ENCODE measurements around the gene OTOF.
"Not testable (repeated sequence)": the region's sequence is repeated elsewhere in the genome, so short reads cannot be mapped to it uniquely, and the experiment has no call there.

OTOF gene

DNA sequence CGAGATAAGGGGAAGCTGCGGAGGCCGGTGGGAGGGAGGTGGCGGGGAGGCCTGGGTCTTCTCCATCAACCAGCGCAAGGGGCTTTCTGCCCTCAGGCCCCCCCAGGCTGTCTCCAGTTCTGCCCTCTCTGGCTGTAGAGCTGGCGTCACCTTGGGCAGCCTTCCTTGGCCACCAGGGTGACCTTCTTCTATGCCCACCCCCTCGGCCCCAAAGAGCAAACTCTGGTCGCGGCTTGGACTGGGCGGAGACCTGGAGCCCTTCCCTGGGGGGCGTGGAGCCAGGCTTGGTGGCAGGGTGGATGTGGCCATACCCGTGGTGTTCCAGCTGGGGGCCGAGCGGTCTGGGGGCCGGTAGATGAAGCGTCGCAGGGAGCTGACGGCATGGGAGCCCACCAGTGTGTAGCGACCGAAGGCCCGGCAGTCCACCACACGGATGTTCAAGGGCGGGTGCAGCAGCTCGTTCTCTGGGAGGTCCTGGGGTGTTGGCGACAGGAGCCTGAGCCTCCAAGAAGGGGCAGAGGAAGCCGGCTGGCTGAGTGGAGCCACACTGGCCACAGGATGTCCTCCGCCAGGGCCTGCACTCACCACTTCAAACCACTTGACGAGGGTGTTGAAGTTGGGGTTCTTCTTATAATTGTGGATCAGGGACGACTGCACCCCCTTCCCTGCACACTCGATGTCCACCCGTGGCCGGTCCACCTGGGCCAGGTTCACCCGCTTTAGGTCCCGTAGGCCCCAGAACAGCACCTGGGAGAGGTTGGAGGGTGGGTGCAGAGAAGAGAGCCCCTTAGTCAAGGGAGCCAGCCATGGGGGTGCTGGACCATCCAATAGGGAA lies 4.9 kb downstream of the OTOF start:
- TF ChIP-seq Cebpa-rat (IDR thresholded peaks at IDR 0.05) = no peak
- Histone ChIP-seq H4K20me1 (no peaks in the 10 kb centered on the region; a peak in 1 of 22 replicates), H3K27me3 (no peaks in the 10 kb centered on the region), H3K4me2 (no peak overlapping the region), H3K4me3 (no peak overlapping the region), H3K9me3 (replicated peaks in 1 of 11) (no peaks in the 10 kb centered on the region), H3K27ac (no peak overlapping the region), H3K9ac (no peak overlapping the region), H3K36me3 (no peaks in the 10 kb centered on the region), H3K4me1 (peaks cover 6 to 11% (median 11%) of the 10 kb centered on the region in 10 experiments; a peak in 17 of 20 replicates)

DNA sequence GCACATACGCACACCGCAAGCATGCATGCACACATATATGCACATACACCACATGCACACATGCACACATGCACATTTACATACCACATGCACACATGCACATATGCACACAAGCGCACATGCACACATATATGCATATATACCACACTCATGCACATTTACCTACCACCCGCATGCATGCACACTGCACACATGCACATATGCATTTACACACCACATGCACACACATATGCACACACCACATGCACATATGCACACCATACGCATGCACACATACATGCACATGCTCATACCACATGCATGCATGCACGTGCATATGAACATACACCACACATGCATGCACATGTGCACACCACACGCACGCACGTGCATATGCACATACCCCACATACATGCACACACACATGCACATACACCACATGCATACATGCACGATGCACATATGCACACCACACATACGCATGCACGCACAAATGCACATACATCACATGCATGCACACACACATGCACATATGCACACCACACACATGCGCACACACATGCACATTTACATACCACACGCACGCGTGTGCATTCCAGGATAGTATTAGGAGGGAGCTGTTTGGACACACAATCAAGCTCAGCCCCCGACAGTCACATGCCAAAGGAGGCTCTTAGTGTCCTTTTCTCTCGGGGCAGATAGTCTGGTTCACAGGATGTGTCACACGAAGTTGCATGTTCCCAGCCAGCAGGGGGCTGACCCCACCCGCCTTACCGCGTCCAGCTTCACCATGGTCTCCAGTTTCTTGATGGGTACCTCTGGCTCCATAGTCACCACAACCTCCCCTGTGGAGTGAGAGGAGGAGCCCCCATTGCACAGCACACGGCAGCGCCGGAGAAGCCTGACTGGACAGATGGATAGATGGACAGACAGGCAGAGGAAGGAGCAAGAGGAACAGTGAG lies 5.9 kb downstream of the OTOF start:
- TF ChIP-seq Cebpa-rat (IDR thresholded peaks at IDR 0.05) = no peak
- Histone ChIP-seq H3K4me3 (no peak overlapping the region), H3K27ac (no peak overlapping the region), H3K36me3 (no peaks in the 10 kb centered on the region), H3K27me3 (no peaks in the 10 kb centered on the region), H3K4me2 (no peak overlapping the region), H3K9me3 (replicated peaks in 1 of 11) (no peaks in the 10 kb centered on the region), H3K4me1 (peaks cover 0 to 1% (median under 1%) of the 10 kb centered on the region in 10 experiments; a peak in 13 of 20 replicates), H3K9ac (no peak overlapping the region), H4K20me1 (no peaks in the 10 kb centered on the region; a peak in 1 of 22 replicates)

DNA sequence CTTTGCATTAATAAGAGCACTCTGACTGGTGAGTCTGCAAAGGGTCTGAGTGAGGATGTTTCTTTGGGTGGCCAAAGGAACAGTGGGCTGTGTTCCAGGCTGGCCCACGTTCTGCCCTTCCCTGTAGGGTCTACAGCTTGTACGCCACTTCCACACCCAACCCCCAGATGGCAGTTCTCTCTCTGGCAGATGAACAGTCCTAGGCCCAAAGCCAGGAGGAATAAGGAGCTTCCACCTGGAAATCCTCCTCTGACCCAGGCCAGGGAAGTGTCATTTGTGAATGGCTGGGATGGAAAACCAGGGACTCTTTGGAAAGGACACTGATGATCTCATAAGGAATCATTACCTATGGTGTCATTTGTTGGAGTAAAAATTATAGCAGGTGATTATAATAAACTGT lies 6.6 kb downstream of the OTOF start:
- no peak overlapping the region for H3K4me2 ChIP-seq
- H3K4me3 ChIP-seq = no peak overlapping the region
- TF ChIP-seq Cebpa-rat (IDR thresholded peaks at IDR 0.05) = no peak
- no peaks in the 10 kb centered on the region for H3K9me3 ChIP-seq (replicated peaks in 1 of 11)
- no peaks in the 10 kb centered on the region for H3K36me3 ChIP-seq
- H3K9ac ChIP-seq = no peak overlapping the region
- H3K27me3 ChIP-seq = no peaks in the 10 kb centered on the region
- H3K4me1 ChIP-seq = no peaks in the 10 kb centered on the region
- no peaks in the 10 kb centered on the region; a peak in 1 of 22 replicates for H4K20me1 ChIP-seq
- H3K27ac ChIP-seq = no peak overlapping the region

DNA sequence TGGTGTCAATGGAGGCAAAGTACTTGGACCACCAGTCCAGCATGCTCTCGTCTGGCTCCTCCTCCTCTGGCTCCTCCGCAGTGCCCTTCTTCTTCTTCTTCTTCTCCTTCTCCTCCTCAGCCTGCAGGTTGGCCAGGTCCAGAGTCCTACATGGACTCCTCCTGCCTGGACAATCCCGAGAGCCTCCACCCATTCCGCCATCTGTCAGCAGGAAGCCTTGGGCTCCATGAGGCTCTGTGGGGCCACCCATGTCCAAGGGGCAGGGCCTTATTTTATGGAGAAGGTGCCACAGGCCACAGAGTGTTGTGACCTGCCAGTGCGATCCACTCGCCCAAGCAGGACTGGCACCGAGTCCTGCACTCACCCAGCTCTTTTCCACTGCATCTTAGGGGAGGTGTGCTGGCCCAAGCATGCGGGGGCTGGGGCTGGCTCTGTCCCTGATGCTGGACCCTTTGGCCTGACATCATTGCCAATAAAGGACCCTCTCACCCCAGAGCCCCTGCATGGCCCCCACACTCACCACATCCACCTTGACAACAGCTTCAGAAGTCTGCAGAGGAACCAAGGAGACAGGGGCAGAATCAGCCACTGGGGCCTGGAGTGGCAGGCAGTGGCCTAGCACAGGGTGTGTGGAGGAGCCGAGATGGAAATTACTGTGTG lies 7.2 kb downstream of the OTOF start:
- Histone ChIP-seq H3K36me3 (no peaks in the 10 kb centered on the region), H4K20me1 (no peaks in the 10 kb centered on the region; a peak in 1 of 22 replicates), H3K9ac (no peak overlapping the region), H3K4me2 (no peak overlapping the region), H3K27me3 (no peaks in the 10 kb centered on the region), H3K4me1 (no peaks in the 10 kb centered on the region), H3K4me3 (no peak overlapping the region), H3K27ac (no peak overlapping the region), H3K9me3 (replicated peaks in 1 of 11) (no peaks in the 10 kb centered on the region)
- TF ChIP-seq Cebpa-rat (IDR thresholded peaks at IDR 0.05) = no peak

DNA sequence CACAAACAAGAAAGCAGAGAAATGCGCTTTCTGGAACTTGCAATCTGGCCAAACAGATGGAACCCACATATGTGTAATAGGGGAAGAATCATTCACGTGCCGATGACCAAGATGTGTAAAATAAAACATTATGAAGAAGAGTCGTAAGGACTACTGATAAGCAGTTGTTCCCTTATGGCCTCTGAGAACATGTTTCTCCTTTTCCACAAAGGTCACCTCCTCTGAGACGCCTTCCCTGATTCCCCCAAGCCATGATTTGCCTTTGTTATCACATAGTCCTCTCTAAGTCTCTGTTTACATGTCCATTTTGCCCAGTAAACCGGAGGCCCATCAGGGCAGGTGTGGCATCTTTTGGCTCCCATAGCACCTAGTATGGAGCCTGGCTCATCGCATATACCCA lies 8.0 kb downstream of the OTOF start:
- H3K4me3 ChIP-seq = no peak overlapping the region
- TF ChIP-seq Cebpa-rat (IDR thresholded peaks at IDR 0.05) = no peak
- H3K27ac ChIP-seq = no peak overlapping the region

DNA sequence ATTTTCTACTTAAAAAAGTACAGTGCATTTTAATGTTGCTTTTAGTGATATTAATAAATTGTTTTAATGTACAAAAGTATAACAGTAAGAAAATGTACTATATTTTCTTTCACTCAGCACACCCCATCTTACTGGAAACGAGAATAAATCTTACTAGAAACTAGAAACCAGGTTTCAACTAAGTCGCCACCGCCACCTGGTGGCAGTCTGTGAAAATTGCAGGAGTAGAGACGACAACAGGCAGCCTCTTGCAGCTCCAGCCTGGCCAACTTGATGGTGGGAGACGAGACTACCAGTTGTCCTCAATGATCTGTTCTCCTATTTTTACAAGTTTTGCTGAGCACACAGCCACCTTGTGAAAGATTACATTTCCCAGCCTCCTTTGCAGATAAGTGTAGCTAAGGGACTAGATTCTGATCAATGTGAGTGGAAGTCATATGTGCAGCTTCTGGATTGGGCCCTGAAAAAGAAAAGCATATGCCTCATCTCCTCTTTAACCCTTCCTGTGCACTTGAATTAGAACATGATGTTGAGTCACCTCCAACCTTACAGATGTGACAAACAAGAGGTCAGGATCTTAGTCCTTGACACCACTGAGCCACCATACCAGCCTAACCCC lies 8.7 kb downstream of the OTOF start:
- Histone ChIP-seq H3K9me3 (replicated peaks in 1 of 11) (no peaks in the 10 kb centered on the region), H3K4me2 (no peak overlapping the region)
- TF ChIP-seq Cebpa-rat (IDR thresholded peaks at IDR 0.05) = no peak

More for the DNA sequence above, 8.0 kb downstream of the OTOF start:
- Histone ChIP-seq H3K36me3 (no peaks in the 10 kb centered on the region), H3K27me3 (no peaks in the 10 kb centered on the region), H4K20me1 (no peaks in the 10 kb centered on the region; a peak in 1 of 22 replicates), H3K4me2 (no peak overlapping the region), H3K4me1 (peaks cover 0 to 5% (median 2%) of the 10 kb centered on the region in 10 experiments; a peak in 10 of 20 replicates), H3K9ac (no peak overlapping the region), H3K9me3 (replicated peaks in 1 of 11) (no peaks in the 10 kb centered on the region)

DNA sequence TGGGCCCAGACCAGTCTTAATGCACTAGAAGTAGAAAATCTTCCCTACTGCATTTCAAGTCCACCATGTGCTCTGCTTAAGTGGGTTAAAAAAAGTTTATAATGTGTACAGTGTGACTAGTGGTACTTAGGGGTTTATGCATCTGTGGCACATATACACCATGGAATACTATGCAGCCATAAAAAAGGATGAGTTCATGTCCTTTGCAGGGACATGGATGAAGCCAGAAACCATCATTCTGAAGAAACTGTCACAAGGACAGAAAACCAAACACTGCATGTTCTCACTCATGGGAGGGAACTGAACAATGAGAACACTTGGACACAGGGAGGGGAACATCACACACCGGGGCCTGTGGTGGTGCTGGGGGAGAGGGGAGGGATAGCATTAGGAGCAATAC lies 9.4 kb downstream of the OTOF start:
- peaks cover 0 to 19% (median 10%) of the 10 kb centered on the region in 10 experiments; a peak in 14 of 20 replicates for H3K4me1 ChIP-seq
- not testable (repeated sequence) for H3K36me3 ChIP-seq; H3K27ac ChIP-seq; H3K9me3 ChIP-seq (replicated peaks in 1 of 11); H3K4me3 ChIP-seq; H3K4me2 ChIP-seq; H3K9ac ChIP-seq; H4K20me1 ChIP-seq; H3K27me3 ChIP-seq

More for the DNA sequence above, 8.7 kb downstream of the OTOF start:
- no peaks in the 10 kb centered on the region for H3K27me3 ChIP-seq
- no peaks in the 10 kb centered on the region for H3K36me3 ChIP-seq
- H3K27ac ChIP-seq = no peak overlapping the region
- no peak overlapping the region for H3K4me3 ChIP-seq
- no peak overlapping the region for H3K9ac ChIP-seq
- H3K4me1 ChIP-seq = peaks cover 0 to 13% (median 8%) of the 10 kb centered on the region in 10 experiments; a peak in 14 of 20 replicates
- H4K20me1 ChIP-seq = no peaks in the 10 kb centered on the region; a peak in 1 of 22 replicates

DNA sequence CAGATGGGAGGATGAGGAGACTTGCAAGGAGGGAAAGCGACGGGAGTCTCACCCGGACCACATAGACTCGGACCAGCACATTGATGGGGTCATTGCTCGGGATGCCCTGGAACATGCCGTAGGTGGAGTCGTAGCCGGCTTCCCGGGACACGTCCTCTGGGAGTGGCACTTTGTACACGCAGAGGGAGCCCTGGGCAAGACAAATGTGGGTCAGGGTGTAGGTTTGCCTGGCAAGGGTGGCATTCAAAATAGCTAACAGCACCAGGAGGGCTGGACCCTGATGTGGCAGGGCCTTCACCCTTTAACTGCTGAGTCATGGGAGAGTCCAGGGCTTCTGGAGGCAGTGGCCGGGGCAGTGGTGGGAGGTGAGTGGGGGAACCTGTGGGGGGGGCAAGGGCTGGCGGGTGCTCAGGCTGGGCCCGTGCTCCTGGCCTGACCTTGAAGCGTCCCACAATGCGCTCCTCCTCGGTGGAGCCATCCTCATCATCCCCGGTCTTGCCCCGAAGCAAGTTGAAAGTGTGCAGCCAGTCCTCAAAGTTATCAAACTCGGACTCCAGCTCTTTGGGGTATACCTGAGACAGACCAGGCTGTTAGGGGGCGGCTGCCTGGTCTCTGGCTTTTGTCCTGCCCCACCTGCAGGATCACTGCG lies 11.1 kb downstream of the OTOF start:
- H3K9ac ChIP-seq = no peak overlapping the region
- no peaks in the 10 kb centered on the region for H3K27me3 ChIP-seq
- H3K4me2 ChIP-seq = no peak overlapping the region
- H3K36me3 ChIP-seq = no peaks in the 10 kb centered on the region
- no peak for TF ChIP-seq Cebpa-rat (IDR thresholded peaks at IDR 0.05)
- no peak overlapping the region for H3K4me3 ChIP-seq
- H4K20me1 ChIP-seq = no peaks in the 10 kb centered on the region
- H3K27ac ChIP-seq = peak overlapping the region in 1 of 11 experiments; percentile 9; a peak in 1 of 22 replicates
- H3K9me3 ChIP-seq (replicated peaks in 1 of 11) = no peaks in the 10 kb centered on the region
- peaks cover 0 to 28% (median 14%) of the 10 kb centered on the region in 10 experiments; a peak in 14 of 20 replicates for H3K4me1 ChIP-seq

Measured in BLaER1 treated with 17β-estradiol and CSF1 and Interleukin-3, amounts not matched to agents 10 nM and 100 nM (cell line).